DND-41 (cell line): ENCODE results near the gene MPND.

ENCODE experiments used
- ATAC-seq: fragments of 200-7000 bp; cut with Tn5 transposase; 3 replicates; pipeline ENCODE4 v1.9.1; 2021; ENCODE audit warnings: low read depth; ENCODE audit not compliant: insufficient read depth
- DNase-seq: peaks from one replicate; pipeline ENCODE4 v3.0.0-alpha.2; 2020
- H2AFZ ChIP-seq: 2 replicates; pipeline ENCODE4 v1.6.0; 2012; ENCODE audit warnings: low read depth, low read length
- H3K27ac ChIP-seq: 2 replicates; pipeline ENCODE4 v1.5.1; 2012; ENCODE audit warnings: low read length, inconsistent platforms
- H3K27me3 ChIP-seq: fragments of 200-600 bp; sonication (generic); 2 replicates; pipeline ENCODE4 v1.6.0; 2012; ENCODE audit warnings: low read length, mild to moderate bottlenecking, inconsistent platforms; ENCODE audit not compliant: insufficient read depth, poor library complexity
- H3K36me3 ChIP-seq: 2 replicates; pipeline ENCODE4 v1.5.1; 2012; ENCODE audit warnings: low read length, inconsistent platforms; ENCODE audit not compliant: insufficient read depth
- H3K4me1 ChIP-seq: 2 replicates; pipeline ENCODE4 v1.5.1; 2012; ENCODE audit warnings: mild to moderate bottlenecking, low read length; ENCODE audit not compliant: insufficient read depth
- H3K4me2 ChIP-seq: 2 replicates; pipeline ENCODE4 v1.6.0; 2012; ENCODE audit warnings: mild to moderate bottlenecking, moderate library complexity, low read length, inconsistent platforms; ENCODE audit not compliant: insufficient read depth
- H3K4me3 ChIP-seq, 2 experiments: fragments of 200-600 bp in 1 of 2; shearing (Covaris generic) in 1 of 2; 2 replicates each; pipeline ENCODE4 v1.5.1; 2012 to 2016; ENCODE audit warnings: inconsistent platforms in 2 of 2, low read length in 2 of 2, mild to moderate bottlenecking in 2 of 2, low read depth in 1 of 2, moderate library complexity in 1 of 2
- H3K79me2 ChIP-seq: 2 replicates; pipeline ENCODE4 v1.6.0; 2012; ENCODE audit warnings: low read length, inconsistent platforms; ENCODE audit not compliant: insufficient read depth
- H3K9ac ChIP-seq: 2 replicates; pipeline ENCODE4 v1.6.0; 2012; ENCODE audit warnings: low read depth, mild to moderate bottlenecking, inconsistent platforms, low read length, moderate library complexity
- H3K9me3 ChIP-seq: 2 replicates; pipeline ENCODE4 v1.5.1; 2012; ENCODE audit warnings: low read length, moderate library complexity, mild to moderate bottlenecking, inconsistent platforms; ENCODE audit not compliant: insufficient read depth, severe bottlenecking
- H4K20me1 ChIP-seq: 2 replicates; pipeline ENCODE4 v1.6.0; 2012; ENCODE audit warnings: low read length; ENCODE audit not compliant: insufficient read depth
- EZH2 ChIP-seq: IDR thresholded peaks from 3 replicates; pipeline ENCODE4 v1.6.1; 2012; ENCODE audit warnings: borderline replicate concordance, low read depth, mild to moderate bottlenecking, moderate library complexity, low read length, inconsistent platforms; ENCODE audit not compliant: severe bottlenecking
- TF ChIP-seq, protein P1 (sequence below): IDR thresholded peaks from 2 replicates; pipeline ENCODE4 v1.5.1; 2012; ENCODE audit warnings: borderline replicate concordance, low read length, moderate library complexity, mild to moderate bottlenecking; ENCODE audit not compliant: poor library complexity, severe bottlenecking; ENCODE audit errors: extremely low read depth

The MPND gene

DNA sequence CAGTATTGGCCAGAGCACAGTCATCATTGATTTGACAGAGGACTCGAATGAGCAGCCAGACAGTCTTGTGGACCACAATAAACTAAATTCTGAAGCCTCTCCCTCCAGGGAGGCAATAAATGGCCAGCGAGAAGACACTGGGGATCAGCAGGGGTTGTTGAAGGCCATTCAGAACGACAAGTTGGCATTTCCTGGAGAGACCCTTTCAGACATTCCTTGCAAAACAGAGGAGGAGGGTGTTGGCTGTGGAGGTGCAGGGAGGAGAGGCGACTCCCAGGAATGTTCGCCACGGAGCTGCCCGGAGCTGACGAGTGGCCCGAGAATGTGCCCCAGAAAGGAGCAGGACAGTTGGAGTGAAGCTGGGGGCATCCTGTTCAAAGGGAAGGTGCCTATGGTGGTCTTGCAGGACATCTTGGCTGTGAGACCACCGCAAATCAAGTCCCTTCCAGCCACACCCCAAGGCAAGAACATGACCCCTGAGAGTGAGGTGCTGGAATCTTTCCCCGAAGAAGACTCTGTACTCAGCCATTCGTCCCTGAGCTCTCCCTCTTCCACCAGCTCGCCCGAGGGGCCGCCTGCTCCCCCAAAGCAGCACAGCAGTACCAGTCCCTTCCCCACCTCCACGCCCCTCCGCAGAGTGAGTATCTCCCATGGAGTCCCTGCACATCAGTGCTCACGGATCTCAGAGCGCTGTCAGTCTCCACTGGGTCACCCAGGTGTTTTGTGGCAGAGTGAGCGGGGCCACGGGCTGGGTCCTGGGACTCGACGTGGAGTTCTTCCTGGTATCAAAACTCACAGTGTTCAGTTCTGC is 66.0 kb downstream of the MPND start:
- Histone ChIP-seq H4K20me1 (peaks cover 84% of the 10 kb centered on the region), H3K4me2 (no peak overlapping the region), H3K27ac (no peak overlapping the region; the same call in 1 of the 2 replicates), H3K27me3 (no peaks in the 10 kb centered on the region), H3K9ac (no peak overlapping the region), H3K9me3 (no peaks in the 10 kb centered on the region), H3K4me1 (peaks cover 21% of the 10 kb centered on the region), H3K4me3 (no peak overlapping the region), H3K79me2 (peaks cover 99% of the 10 kb centered on the region), H3K36me3 (peaks cover 84% of the 10 kb centered on the region), H2AFZ (no peak overlapping the region)
- ATAC-seq (no peak), DNase-seq (no peak)
- TF ChIP-seq, protein P1, sequence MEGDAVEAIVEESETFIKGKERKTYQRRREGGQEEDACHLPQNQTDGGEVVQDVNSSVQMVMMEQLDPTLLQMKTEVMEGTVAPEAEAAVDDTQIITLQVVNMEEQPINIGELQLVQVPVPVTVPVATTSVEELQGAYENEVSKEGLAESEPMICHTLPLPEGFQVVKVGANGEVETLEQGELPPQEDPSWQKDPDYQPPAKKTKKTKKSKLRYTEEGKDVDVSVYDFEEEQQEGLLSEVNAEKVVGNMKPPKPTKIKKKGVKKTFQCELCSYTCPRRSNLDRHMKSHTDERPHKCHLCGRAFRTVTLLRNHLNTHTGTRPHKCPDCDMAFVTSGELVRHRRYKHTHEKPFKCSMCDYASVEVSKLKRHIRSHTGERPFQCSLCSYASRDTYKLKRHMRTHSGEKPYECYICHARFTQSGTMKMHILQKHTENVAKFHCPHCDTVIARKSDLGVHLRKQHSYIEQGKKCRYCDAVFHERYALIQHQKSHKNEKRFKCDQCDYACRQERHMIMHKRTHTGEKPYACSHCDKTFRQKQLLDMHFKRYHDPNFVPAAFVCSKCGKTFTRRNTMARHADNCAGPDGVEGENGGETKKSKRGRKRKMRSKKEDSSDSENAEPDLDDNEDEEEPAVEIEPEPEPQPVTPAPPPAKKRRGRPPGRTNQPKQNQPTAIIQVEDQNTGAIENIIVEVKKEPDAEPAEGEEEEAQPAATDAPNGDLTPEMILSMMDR = no peak
- TF ChIP-seq EZH2 = no peak
